Measurements from ENCODE around the gene M6PR. TPM values are rescaled to one million over a fixed set of nuclear protein-coding genes. Genes with fewer than 3 reads are reported as not detected.

The M6PR gene
- total and polyA plus RNA-seq, 2 of the 13 experiments (the other 11 are each of a cell fraction or from before 2014, with no cell fraction given): 98.2 to 127 TPM

DNA sequence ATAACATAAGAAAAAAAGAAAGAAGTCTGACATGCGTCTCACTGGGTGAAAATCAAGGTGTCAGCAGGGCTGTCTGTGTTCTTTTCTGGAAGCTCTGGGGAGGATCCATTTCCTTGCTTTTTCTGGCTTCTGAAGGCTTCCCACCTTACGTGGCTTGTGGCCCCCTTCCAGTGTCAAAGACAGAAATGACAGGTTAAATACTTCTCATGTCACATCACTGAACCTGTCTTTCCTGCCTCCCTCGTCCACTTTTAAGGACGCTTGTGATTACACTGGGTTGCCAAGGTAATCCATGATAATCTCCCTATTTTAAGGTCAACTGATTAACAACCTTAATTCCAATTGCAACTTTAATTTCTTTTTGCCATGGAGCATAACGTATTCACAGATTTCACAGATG lies 39.7 kb downstream of the M6PR start:
- intact Hi-C loops (cut with micrococcal nuclease; ENCODE audit: unreplicated experiment): loop anchor here (5.0 kb wide), 2 partner anchors 38 to 128 kb away; partner anchors contain the start of gene M6PR
- FAIRE-seq: no peak

DNA sequence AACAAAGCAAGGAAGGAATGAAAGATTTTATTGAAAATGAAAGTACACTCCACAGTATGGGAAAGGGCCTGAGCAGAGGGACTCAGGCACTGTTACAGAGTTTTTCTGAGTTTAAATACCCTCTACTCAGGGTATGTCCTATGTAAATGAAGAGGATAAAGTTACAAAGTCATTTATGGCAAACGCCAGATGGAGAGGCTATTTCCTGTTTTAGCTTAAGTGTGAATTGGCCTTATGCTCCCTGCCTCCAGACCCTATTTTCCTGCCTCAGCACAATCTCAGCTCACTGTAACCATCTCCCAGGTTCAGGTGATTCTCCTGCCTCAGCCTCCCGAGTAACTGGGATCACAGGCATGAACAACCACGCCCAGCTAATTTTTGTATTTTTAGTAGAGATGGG lies 41.9 kb downstream of the M6PR start:
- in situ Hi-C loops (cut with HindIII; ENCODE audit: extremely low pct_ligation_motif_present, low pct_unique_long_range_greater_than_20kb) (no loop called here), intact Hi-C loops (cut with micrococcal nuclease; ENCODE audit: unreplicated experiment) (no loop called here)
- BruUV-seq (replicated peaks): no TSS peak
- no peaks in the 10 kb centered on the region for H3K36me3 ChIP-seq (replicated peaks in 1 of 2; ENCODE audit: control insufficient read depth in 1 of 2, insufficient read depth in 2 of 2, low read length in 2 of 2)
- H3K9me3 ChIP-seq (ENCODE audit: low read length): no peaks in the 10 kb centered on the region
- 18% methylated on average over 3 of the region's 3 CpGs for WGBS (ENCODE audit: low lambda C conversion rate)
- H3K4me3 ChIP-seq (replicated peaks in 1 of 3; ENCODE audit: insufficient read depth in 1 of 3, low read depth in 2 of 3, low read length in 3 of 3): no peak overlapping the region
- H2AFZ ChIP-seq (ENCODE audit: low read length): no peak overlapping the region
- H3K9ac ChIP-seq (ENCODE audit: insufficient read depth, low read depth, low read length): no peak overlapping the region
- no peaks in the 10 kb centered on the region for H4K20me1 ChIP-seq (ENCODE audit: insufficient read depth, low read length)
- no peak for ATAC-seq
- no peak overlapping the region for H3K4me2 ChIP-seq (ENCODE audit: low read depth, low read length)
- H3K79me2 ChIP-seq (ENCODE audit: insufficient read depth, low read length): no peaks in the 10 kb centered on the region
- no peak for FAIRE-seq
- CTCF ChIA-PET (ENCODE audit: low intra/inter-chr PET ratio, low total read pairs): no interaction called here
- H3K4me1 ChIP-seq (ENCODE audit: insufficient read depth, low read length): no peaks in the 10 kb centered on the region
- POLR2A ChIA-PET: no interaction called here
- no peak overlapping the region for H3K27ac ChIP-seq (ENCODE audit: extremely low read length, insufficient read depth, low read length)
- DNase-seq (ENCODE audit: low spot score): no peak
- peaks cover 2 to 20% of the 10 kb centered on the region in 2 experiments; a peak in 4 of 5 replicates for H3K27me3 ChIP-seq (ENCODE audit: control insufficient read depth in 1 of 2, insufficient read depth in 2 of 2, low read length in 2 of 2)
- TF ChIP-seq CREM (IDR thresholded peaks at IDR 0.05) (no peak), CREM (CRISPR knock-in tag; IDR thresholded peaks at IDR 0.05) (no peak), RXRB (CRISPR knock-in tag; IDR thresholded peaks at IDR 0.05; ENCODE audit: borderline replicate concordance) (no peak), ESRRA (CRISPR knock-in tag; IDR thresholded peaks at IDR 0.05; ENCODE audit: low read depth) (no peak), MYNN (CRISPR knock-in tag; IDR thresholded peaks at IDR 0.05; ENCODE audit: low read depth) (no peak), ZNF205 (CRISPR knock-in tag; IDR thresholded peaks at IDR 0.05) (no peak), FOXJ3 (CRISPR knock-in tag; IDR thresholded peaks at IDR 0.05; ENCODE audit: borderline replicate concordance) (no peak), ATM (IDR thresholded peaks at IDR 0.05; ENCODE audit: borderline replicate concordance) (no peak), POLR2G (IDR thresholded peaks at IDR 0.05; ENCODE audit: low read depth, low read length) (no peak), TOPORS (CRISPR knock-in tag; IDR thresholded peaks at IDR 0.05) (no peak), JUNB (CRISPR knock-in tag; IDR thresholded peaks at IDR 0.05; ENCODE audit: borderline replicate concordance) (no peak), ZNF652 (CRISPR knock-in tag; IDR thresholded peaks at IDR 0.05; ENCODE audit: borderline replicate concordance, low read depth) (no peak), ZNF546 (CRISPR knock-in tag; conservative IDR thresholded peaks at IDR 0.05) (no peak)
- TF ChIP-seq, protein P1, sequence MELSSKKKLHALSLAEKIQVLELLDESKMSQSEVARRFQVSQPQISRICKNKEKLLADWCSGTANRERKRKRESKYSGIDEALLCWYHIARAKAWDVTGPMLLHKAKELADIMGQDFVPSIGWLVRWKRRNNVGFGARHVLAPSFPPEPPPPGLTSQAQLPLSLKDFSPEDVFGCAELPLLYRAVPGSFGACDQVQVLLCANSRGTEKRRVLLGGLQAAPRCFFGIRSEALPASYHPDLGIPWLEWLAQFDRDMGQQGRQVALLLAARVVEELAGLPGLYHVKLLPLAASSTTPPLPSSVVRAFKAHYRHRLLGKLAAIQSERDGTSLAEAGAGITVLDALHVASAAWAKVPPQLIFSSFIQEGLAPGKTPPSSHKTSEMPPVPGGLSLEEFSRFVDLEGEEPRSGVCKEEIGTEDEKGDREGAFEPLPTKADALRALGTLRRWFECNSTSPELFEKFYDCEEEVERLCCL (CRISPR knock-in tag; IDR thresholded peaks at IDR 0.05; ENCODE audit: borderline replicate concordance): no peak
- TF ChIP-seq, protein P2, sequence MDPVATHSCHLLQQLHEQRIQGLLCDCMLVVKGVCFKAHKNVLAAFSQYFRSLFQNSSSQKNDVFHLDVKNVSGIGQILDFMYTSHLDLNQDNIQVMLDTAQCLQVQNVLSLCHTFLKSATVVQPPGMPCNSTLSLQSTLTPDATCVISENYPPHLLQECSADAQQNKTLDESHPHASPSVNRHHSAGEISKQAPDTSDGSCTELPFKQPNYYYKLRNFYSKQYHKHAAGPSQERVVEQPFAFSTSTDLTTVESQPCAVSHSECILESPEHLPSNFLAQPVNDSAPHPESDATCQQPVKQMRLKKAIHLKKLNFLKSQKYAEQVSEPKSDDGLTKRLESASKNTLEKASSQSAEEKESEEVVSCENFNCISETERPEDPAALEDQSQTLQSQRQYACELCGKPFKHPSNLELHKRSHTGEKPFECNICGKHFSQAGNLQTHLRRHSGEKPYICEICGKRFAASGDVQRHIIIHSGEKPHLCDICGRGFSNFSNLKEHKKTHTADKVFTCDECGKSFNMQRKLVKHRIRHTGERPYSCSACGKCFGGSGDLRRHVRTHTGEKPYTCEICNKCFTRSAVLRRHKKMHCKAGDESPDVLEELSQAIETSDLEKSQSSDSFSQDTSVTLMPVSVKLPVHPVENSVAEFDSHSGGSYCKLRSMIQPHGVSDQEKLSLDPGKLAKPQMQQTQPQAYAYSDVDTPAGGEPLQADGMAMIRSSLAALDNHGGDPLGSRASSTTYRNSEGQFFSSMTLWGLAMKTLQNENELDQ (CRISPR knock-in tag; IDR thresholded peaks at IDR 0.05; ENCODE audit: borderline replicate concordance): no peak

More for the DNA sequence above, 39.7 kb downstream of the M6PR start:
- no peak overlapping the region for H3K9ac ChIP-seq (ENCODE audit: insufficient read depth, low read depth, low read length)
- H3K79me2 ChIP-seq (ENCODE audit: insufficient read depth, low read length): no peaks in the 10 kb centered on the region
- H3K27ac ChIP-seq (ENCODE audit: extremely low read length, insufficient read depth, low read length): no peak overlapping the region
- H3K27me3 ChIP-seq (ENCODE audit: control insufficient read depth in 1 of 2, insufficient read depth in 2 of 2, low read length in 2 of 2): peaks cover 2 to 10% of the 10 kb centered on the region in 2 experiments; a peak in 4 of 5 replicates
- ChIA-PET POLR2A (no interaction called here), CTCF (ENCODE audit: low intra/inter-chr PET ratio, low total read pairs) (no interaction called here)
- BruUV-seq (replicated peaks): no TSS peak
- in situ Hi-C loops (cut with HindIII; ENCODE audit: extremely low pct_ligation_motif_present, low pct_unique_long_range_greater_than_20kb): no loop called here
- DNase-seq (ENCODE audit: low spot score) (no peak), ATAC-seq (no peak)
- no peaks in the 10 kb centered on the region for H3K36me3 ChIP-seq (replicated peaks in 1 of 2; ENCODE audit: control insufficient read depth in 1 of 2, insufficient read depth in 2 of 2, low read length in 2 of 2)
- WGBS (ENCODE audit: low lambda C conversion rate): 30% methylated on average over 5 of the region's 5 CpGs
- H2AFZ ChIP-seq (ENCODE audit: low read length): no peak overlapping the region
- TF ChIP-seq, protein P3, sequence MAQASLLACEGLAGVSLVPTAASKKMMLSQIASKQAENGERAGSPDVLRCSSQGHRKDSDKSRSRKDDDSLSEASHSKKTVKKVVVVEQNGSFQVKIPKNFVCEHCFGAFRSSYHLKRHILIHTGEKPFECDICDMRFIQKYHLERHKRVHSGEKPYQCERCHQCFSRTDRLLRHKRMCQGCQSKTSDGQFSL (CRISPR knock-in tag; IDR thresholded peaks at IDR 0.05): no peak
- TF ChIP-seq ZNF510 (CRISPR knock-in tag; IDR thresholded peaks at IDR 0.05; ENCODE audit: low read depth): no peak
- no peak for TF ChIP-seq ZNF235 (CRISPR knock-in tag; IDR thresholded peaks at IDR 0.05; ENCODE audit: borderline replicate concordance)
- peaks cover 11% of the 10 kb centered on the region for H3K4me1 ChIP-seq (ENCODE audit: insufficient read depth, low read length)
- H3K4me3 ChIP-seq (replicated peaks in 1 of 3; ENCODE audit: insufficient read depth in 1 of 3, low read depth in 2 of 3, low read length in 3 of 3): no peak overlapping the region
- no peaks in the 10 kb centered on the region for H4K20me1 ChIP-seq (ENCODE audit: insufficient read depth, low read length)
- H3K4me2 ChIP-seq (ENCODE audit: low read depth, low read length): no peak overlapping the region
- no peaks in the 10 kb centered on the region for H3K9me3 ChIP-seq (ENCODE audit: low read length)

Data from HepG2 (cell line).